ENCODE results near the gene CLSTN2.

Gene CLSTN2

GRCh38 chr3:140023616-140024530, 88.9 kb downstream of the CLSTN2 start:
- DNase-seq (ENCODE audit: extremely low read depth, low read depth): no peak
- TF ChIP-seq CTCF (IDR thresholded peaks at IDR 0.05; ENCODE audit: low read depth, low read length): no peak

GRCh38 chr3:140031170-140031569, 96.2 kb downstream of the CLSTN2 start:
- no peak for TF ChIP-seq CTCF (IDR thresholded peaks at IDR 0.05; ENCODE audit: low read depth, low read length)
- DNase-seq (ENCODE audit: extremely low read depth, low read depth): no peak

- TF ChIP-seq CTCF (IDR thresholded peaks at IDR 0.05; ENCODE audit: low read depth, low read length): no peak
- no peak for DNase-seq (ENCODE audit: extremely low read depth, low read depth)
These were observed 99.1 kb downstream of the CLSTN2 start for GRCh38 chr3:140034058-140034457.

GRCh38 chr3:140035871-140036270, 100.9 kb downstream of the CLSTN2 start:
- no peak for TF ChIP-seq CTCF (IDR thresholded peaks at IDR 0.05; ENCODE audit: low read depth, low read length)
- DNase-seq (ENCODE audit: extremely low read depth, low read depth): no peak

- no peak for TF ChIP-seq CTCF (IDR thresholded peaks at IDR 0.05; ENCODE audit: low read depth, low read length)
- DNase-seq (ENCODE audit: extremely low read depth, low read depth): no peak
These were observed 115.4 kb downstream of the CLSTN2 start for GRCh38 chr3:140050396-140050795.

GRCh38 chr3:140051019-140051957, 116.3 kb downstream of the CLSTN2 start:
- DNase-seq (ENCODE audit: extremely low read depth, low read depth): no peak
- peak; percentile 12 for TF ChIP-seq CTCF (IDR thresholded peaks at IDR 0.05; ENCODE audit: low read depth, low read length)
